Body of pancreas (tissue), 4 donors: Measurements from ENCODE around the gene SFR1.

ENCODE experiments used
- POLR2A ChIP-seq, 3 donors: fragments of 450-650 bp; IDR thresholded peaks; one replicate each; pipeline ENCODE4 v1.6.1; 2016; ENCODE audit warnings: antibody characterized with exemption in 3 of 3, mild to moderate bottlenecking in 2 of 3
- TF ChIP-seq, protein P1 (sequence below), 7 experiments: fragments of 450-650 bp in 4 of 7; fragments of 200-600 bp in 3 of 7; sonication (generic) in 3 of 7; IDR thresholded peaks; one replicate each; pipeline ENCODE4 v1.5.1; 2016 to 2019; ENCODE audit warnings: antibody characterized with exemption in 7 of 7

- TF ChIP-seq, protein P1, sequence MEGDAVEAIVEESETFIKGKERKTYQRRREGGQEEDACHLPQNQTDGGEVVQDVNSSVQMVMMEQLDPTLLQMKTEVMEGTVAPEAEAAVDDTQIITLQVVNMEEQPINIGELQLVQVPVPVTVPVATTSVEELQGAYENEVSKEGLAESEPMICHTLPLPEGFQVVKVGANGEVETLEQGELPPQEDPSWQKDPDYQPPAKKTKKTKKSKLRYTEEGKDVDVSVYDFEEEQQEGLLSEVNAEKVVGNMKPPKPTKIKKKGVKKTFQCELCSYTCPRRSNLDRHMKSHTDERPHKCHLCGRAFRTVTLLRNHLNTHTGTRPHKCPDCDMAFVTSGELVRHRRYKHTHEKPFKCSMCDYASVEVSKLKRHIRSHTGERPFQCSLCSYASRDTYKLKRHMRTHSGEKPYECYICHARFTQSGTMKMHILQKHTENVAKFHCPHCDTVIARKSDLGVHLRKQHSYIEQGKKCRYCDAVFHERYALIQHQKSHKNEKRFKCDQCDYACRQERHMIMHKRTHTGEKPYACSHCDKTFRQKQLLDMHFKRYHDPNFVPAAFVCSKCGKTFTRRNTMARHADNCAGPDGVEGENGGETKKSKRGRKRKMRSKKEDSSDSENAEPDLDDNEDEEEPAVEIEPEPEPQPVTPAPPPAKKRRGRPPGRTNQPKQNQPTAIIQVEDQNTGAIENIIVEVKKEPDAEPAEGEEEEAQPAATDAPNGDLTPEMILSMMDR (IDR thresholded peaks at IDR 0.05) = no peak
- TF ChIP-seq POLR2A (IDR thresholded peaks at IDR 0.05) = no peak
Observed at GRCh38 chr10:104123397-104123796, 1.4 kb downstream of the SFR1 start.
